ENCODE data around the gene CRIP1. TPM values are rescaled to one million over a fixed set of nuclear protein-coding genes. Genes with fewer than 3 reads are reported as not detected.

Gene CRIP1
- total RNA-seq, 1 donor from 2014 or later = 29.5 TPM

- Histone ChIP-seq H3K4me3 (ENCODE audit: insufficient read depth, low read depth, low read length) (no peak overlapping the region), H3K4me1 (ENCODE audit: insufficient read depth, low read length) (no peaks in the 10 kb centered on the region), H3K9me3 (ENCODE audit: insufficient read depth, low read depth, low read length) (no peaks in the 10 kb centered on the region), H3K9ac (ENCODE audit: low read length) (no peak overlapping the region), H2AFZ (ENCODE audit: low read depth, low read length) (no peak overlapping the region), H4K20me1 (ENCODE audit: insufficient read depth, low read length) (peaks cover 51% of the 10 kb centered on the region), H3K27me3 (ENCODE audit: insufficient read depth, low read length) (no peaks in the 10 kb centered on the region), H3K79me2 (ENCODE audit: insufficient read depth, low read length) (peaks cover 37% of the 10 kb centered on the region), H3K27ac (ENCODE audit: low read depth, low read length) (no peak overlapping the region), H3K36me3 (ENCODE audit: insufficient read depth, low read length) (no peaks in the 10 kb centered on the region), H3K4me2 (ENCODE audit: low read length) (no peak overlapping the region)
- H3K27ac Mint-ChIP-seq (ENCODE audit: unreplicated experiment) = no peak overlapping the region
- no peaks in the 10 kb centered on the region for H3K4me1 Mint-ChIP-seq (ENCODE audit: low read depth, unreplicated experiment)
- no peaks in the 10 kb centered on the region for H3K9me3 Mint-ChIP-seq (ENCODE audit: unreplicated experiment)
- DNase-seq (ENCODE audit: low read depth) (no peak), FAIRE-seq (no peak)
- no peak overlapping the region for H3K4me3 Mint-ChIP-seq (ENCODE audit: unreplicated experiment)
- no peaks in the 10 kb centered on the region for H3K27me3 Mint-ChIP-seq (ENCODE audit: low read depth, unreplicated experiment)
- no peaks in the 10 kb centered on the region for H3K36me3 Mint-ChIP-seq (ENCODE audit: low read depth, unreplicated experiment)
- TF ChIP-seq CTCF (IDR thresholded peaks at IDR 0.05; ENCODE audit: insufficient read depth, low read depth, low read length) = no peak
- TF ChIP-seq EZH2 (IDR thresholded peaks at IDR 0.05; ENCODE audit: insufficient read depth, low read length) = no peak
Observed at GRCh38 chr14:105449276-105450122, 37.2 kb upstream of the CRIP1 start.

- Histone ChIP-seq H3K4me1 (ENCODE audit: insufficient read depth, low read length) (no peaks in the 10 kb centered on the region), H3K27ac (ENCODE audit: low read depth, low read length) (no peak overlapping the region), H3K79me2 (ENCODE audit: insufficient read depth, low read length) (peaks cover 37% of the 10 kb centered on the region), H2AFZ (ENCODE audit: low read depth, low read length) (no peak overlapping the region), H3K27me3 (ENCODE audit: insufficient read depth, low read length) (no peaks in the 10 kb centered on the region), H3K36me3 (ENCODE audit: insufficient read depth, low read length) (no peaks in the 10 kb centered on the region), H3K4me2 (ENCODE audit: low read length) (no peak overlapping the region), H3K4me3 (ENCODE audit: insufficient read depth, low read depth, low read length) (no peak overlapping the region), H3K9me3 (ENCODE audit: insufficient read depth, low read depth, low read length) (no peaks in the 10 kb centered on the region), H4K20me1 (ENCODE audit: insufficient read depth, low read length) (peaks cover 48% of the 10 kb centered on the region), H3K9ac (ENCODE audit: low read length) (no peak overlapping the region)
- H3K27ac Mint-ChIP-seq (ENCODE audit: unreplicated experiment) = no peak overlapping the region
- no peak for TF ChIP-seq EZH2 (IDR thresholded peaks at IDR 0.05; ENCODE audit: insufficient read depth, low read length)
- no peak for TF ChIP-seq CTCF (IDR thresholded peaks at IDR 0.05; ENCODE audit: insufficient read depth, low read depth, low read length)
- H3K27me3 Mint-ChIP-seq (ENCODE audit: low read depth, unreplicated experiment) = no peaks in the 10 kb centered on the region
- FAIRE-seq (no peak), DNase-seq (ENCODE audit: low read depth) (no peak)
- H3K4me1 Mint-ChIP-seq (ENCODE audit: low read depth, unreplicated experiment) = no peaks in the 10 kb centered on the region
- no peaks in the 10 kb centered on the region for H3K9me3 Mint-ChIP-seq (ENCODE audit: unreplicated experiment)
- no peaks in the 10 kb centered on the region for H3K36me3 Mint-ChIP-seq (ENCODE audit: low read depth, unreplicated experiment)
- no peak overlapping the region for H3K4me3 Mint-ChIP-seq (ENCODE audit: unreplicated experiment)
Observed at GRCh38 chr14:105450123-105450505, 36.6 kb upstream of the CRIP1 start.
